HG03342 (cell line): ENCODE results near the gene MGST3.
"Not testable (repeated sequence)": the region's sequence is repeated elsewhere in the genome, so short reads cannot be mapped to it uniquely, and the experiment has no call there.

Experiments
- ATAC-seq: cut with Tn5 transposase; IDR thresholded peaks from one replicate; pipeline ENCODE4 v1.9.1; 2021; ENCODE audit warnings: mild to moderate bottlenecking, moderate library complexity; ENCODE audit not compliant: unreplicated experiment

MGST3 gene

DNA sequence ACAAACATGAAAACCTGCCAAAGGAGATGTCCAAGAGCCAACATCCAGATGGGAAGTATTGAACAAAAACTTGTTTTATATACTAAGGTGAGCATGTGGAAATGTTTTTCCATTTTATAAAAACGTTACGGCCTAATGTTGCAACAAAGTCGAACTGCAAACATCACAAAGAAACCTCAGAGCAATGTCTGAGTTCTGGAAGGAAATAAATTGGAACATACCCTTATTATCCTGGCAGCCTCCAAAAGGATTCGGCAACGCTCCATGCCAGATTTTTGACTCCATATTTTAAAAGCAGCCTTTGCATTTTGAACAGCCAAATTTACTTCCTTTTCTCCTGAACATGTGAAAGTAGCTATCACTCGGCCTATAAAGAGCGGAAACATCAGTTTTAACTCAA is 64.0 kb downstream of the MGST3 start:
- ATAC-seq: no peak

DNA sequence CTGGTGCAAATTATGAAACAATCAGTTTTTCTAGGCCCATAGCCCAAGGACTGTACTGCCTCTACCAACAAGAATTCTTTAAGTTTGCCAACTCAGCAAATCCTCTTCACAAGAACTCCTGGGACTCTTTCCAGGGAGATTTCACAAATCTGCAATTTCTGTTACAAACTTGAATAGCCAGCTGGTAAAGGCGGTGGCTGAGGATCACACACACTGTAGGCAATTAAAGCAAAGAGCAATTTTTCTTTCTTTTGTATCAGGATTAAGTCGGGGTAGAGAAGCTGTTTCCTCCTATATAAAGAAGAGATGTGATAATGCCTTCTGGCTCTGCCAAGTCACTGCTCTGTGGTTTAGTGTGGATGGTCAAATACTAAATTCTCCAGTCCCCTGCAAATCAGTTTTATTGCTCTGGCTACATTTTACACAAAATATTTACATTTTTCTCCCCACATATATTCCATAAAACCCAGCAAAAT is 65.6 kb downstream of the MGST3 start:
- no peak for ATAC-seq

DNA sequence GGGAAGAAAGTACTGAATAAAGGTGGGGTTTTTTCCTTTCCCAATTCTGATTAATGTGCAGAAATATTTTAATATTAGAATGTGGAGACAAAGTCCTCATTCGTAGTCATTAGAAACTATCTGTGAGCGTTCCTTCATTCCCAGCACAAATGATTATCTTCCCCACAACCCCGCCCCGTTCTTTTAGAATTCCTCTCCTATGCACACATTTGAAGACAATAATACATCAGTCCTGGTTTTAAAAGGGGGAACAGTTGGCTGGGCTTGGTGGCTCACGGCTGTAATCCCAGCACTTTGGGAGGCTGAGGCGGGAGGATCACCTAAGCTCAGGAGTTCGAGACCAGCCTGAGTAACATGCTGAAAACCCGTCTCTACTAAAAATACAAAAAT is 66.5 kb downstream of the MGST3 start:
- ATAC-seq: no peak

DNA sequence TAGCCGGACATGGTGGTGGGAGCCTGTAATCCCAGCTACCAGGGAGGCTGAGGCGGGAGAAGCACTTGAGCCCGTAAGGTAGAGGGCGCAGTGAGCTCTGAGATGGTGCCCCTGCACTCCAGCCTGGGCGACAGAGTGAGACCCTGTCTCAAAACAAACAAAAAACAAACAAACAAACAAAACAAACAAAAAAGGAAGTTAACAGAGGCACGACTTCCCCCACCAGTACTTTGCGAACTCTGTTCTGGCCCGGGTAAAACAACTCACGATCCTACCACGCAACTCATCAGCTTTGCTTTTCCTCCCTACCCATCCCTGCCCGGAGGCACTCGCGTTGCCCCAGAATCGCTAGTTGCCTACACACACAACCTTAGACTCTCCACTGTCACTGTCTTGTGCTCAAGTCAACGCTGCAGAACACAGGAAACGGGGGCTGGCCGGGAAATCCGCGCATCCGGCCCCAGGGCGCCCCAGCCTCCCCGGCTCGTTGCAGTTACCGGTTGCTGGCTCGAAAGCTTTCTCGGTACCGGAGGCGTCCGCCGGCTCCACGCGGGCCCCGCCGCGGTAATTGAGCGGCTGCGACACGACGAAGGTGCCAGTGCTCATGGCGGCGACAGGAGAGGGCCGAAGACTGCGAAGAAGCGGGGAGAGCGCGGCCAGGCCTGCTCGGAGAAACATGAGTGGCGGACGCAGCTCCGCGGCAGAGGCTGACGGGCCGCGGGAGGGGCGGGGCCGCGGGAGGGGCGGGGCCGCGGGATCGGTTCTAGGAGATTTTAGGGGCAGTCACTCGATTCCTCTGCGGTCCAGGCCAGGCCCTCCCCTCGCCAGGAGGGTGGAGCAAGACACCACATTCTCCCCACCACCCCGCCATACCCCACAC is 67.1 kb downstream of the MGST3 start, which contains the start of gene ALDH9A1:
TSS of gene ALDH9A1 (minus strand) at position 682 of the 880 bp plus-strand sequence. CDS start at position 678, 4 bp downstream.
- ATAC-seq: peak; percentile 89

DNA sequence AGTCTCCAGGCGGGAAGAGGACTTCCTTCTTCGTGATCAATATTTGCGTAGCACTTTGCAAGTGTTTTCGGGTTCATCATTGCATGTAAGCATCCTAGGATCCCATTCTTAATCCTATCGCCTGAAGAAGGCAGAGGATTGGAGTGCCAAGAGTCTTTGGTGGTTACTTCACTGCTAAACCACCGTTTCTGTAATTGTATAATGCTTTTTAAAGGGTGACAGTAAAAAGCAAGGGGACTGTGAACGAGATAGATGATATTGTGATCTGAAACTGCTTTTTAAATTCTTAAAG is 67.7 kb downstream of the MGST3 start:
- no peak for ATAC-seq

DNA sequence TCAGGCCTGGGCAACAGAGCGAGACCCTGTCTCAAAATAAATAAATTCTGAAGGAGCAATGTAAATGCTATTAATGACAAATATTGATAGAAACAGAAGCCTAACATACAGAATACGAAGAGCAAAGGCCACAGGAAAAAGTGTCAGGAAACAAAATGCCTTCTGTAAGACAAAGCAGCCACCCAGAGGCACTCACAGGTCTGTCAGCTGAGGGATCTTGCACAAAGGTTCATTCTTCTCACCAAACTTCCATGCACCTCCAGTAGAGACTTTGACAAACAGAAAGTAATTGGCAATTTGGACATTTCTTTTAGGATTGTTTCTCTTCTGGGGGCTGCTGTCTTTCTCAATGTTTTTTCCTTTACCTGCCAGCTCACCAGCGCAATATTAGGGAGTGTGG is 68.5 kb downstream of the MGST3 start:
- no peak for ATAC-seq

DNA sequence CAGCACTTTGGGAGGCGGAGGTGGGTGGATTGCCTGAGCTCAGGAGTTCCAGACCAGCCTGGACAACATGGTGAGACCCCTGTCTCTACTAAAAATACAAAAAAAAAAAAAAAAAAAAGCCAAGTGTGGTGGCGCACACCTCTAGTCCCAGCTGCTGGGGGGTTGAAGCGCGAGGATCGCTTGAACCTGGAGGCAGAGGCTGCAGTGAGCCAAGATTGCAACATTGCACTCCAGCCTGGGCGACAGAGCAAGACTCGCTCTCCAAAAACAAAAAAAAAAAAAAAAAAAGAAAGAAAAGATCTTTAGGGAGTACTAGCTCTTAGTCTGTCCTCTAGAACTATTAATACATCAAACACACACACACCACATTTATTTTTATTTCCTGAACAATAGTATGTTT is 70.9 kb downstream of the MGST3 start:
- ATAC-seq: not testable (repeated sequence)

DNA sequence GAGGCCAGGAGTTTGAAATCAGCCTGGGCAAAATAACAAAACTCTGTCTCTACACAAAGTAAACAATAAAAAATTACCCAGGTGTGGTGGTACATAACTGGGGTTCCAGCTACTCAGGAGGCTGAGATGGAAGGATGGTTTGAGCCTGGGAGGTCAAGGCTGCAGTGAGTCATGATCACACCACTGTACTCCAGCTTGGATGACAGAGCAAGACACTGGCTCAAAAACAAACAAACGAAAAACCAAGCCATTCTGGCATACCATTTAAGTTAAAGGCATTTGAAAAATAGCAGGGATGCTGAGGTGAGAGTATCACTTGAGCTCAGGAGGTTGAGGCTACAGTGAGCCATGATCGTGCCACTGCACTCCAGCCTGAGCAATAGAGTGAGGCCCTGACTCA is 72.6 kb downstream of the MGST3 start:
- no peak for ATAC-seq
